Astrocyte of the hippocampus (primary cell): Measurements from ENCODE around the gene TRIM32.

Experiments
- DNase-seq: peaks from one replicate; pipeline ENCODE4 v3.0.0; 2011; ENCODE audit warnings: low read depth, low spot score

TRIM32 gene

GRCh38 chr9:116705531-116705930 is 18.4 kb downstream of the TRIM32 start:
- DNase-seq = no peak

- DNase-seq = no peak
These were observed 19.5 kb downstream of the TRIM32 start for GRCh38 chr9:116706310-116707290.

GRCh38 chr9:116712781-116713180 is 25.7 kb downstream of the TRIM32 start:
- no peak for DNase-seq

GRCh38 chr9:116713271-116713670 is 26.2 kb downstream of the TRIM32 start:
- peak; percentile 37 for DNase-seq

GRCh38 chr9:116715751-116716150 is 28.6 kb downstream of the TRIM32 start:
- DNase-seq = no peak

- DNase-seq = no peak
These were observed 29.3 kb downstream of the TRIM32 start for GRCh38 chr9:116716438-116716837.

- no peak for DNase-seq
These were observed 30.0 kb downstream of the TRIM32 start for GRCh38 chr9:116717150-116717549.

- no peak for DNase-seq
These were observed 31.0 kb downstream of the TRIM32 start for GRCh38 chr9:116718111-116718510.

GRCh38 chr9:116720111-116720510 is 33.0 kb downstream of the TRIM32 start:
- no peak for DNase-seq

GRCh38 chr9:116721411-116721810 is 34.3 kb downstream of the TRIM32 start:
- DNase-seq = no peak

GRCh38 chr9:116721944-116722343 is 34.8 kb downstream of the TRIM32 start:
- no peak for DNase-seq

- DNase-seq = no peak
These were observed 37.0 kb downstream of the TRIM32 start for GRCh38 chr9:116724123-116724522.

GRCh38 chr9:116726602-116727001 is 39.5 kb downstream of the TRIM32 start:
- DNase-seq = no peak

GRCh38 chr9:116733010-116733641 is 46.0 kb downstream of the TRIM32 start:
- no peak for DNase-seq

GRCh38 chr9:116736399-116737151 is 49.5 kb downstream of the TRIM32 start:
- no peak for DNase-seq

GRCh38 chr9:116737152-116737546 is 50.0 kb downstream of the TRIM32 start:
- peak; percentile 89 for DNase-seq

GRCh38 chr9:116741086-116741740 is 54.1 kb downstream of the TRIM32 start:
- DNase-seq = no peak

GRCh38 chr9:116741742-116742141 is 54.6 kb downstream of the TRIM32 start:
- no peak for DNase-seq

- no peak for DNase-seq
These were observed 62.1 kb downstream of the TRIM32 start for GRCh38 chr9:116749176-116749575.

GRCh38 chr9:116749772-116750171 is 62.7 kb downstream of the TRIM32 start:
- no peak for DNase-seq

GRCh38 chr9:116750510-116750909 is 63.4 kb downstream of the TRIM32 start:
- no peak for DNase-seq
